HepG2 (cell line): ENCODE measurements around the gene THSD4. TPM values are rescaled to one million over a fixed set of nuclear protein-coding genes. Genes with fewer than 3 reads are reported as not detected.

ENCODE experiments used
- CCAR2 ChIP-seq: fragments of 200-400 bp; formaldehyde crosslinking; optimal IDR thresholded peaks from 2 replicates; pipeline ENCODE3; 2018; ENCODE audit warnings: low read depth, mild to moderate bottlenecking, low read length, moderate library complexity
- EEA1 ChIP-seq: sonication (generic); formaldehyde crosslinking; IDR thresholded peaks from 2 replicates; pipeline ENCODE4 v1.5.1; 2020; ENCODE audit warnings: mild to moderate bottlenecking, missing genetic modification reagents, borderline replicate concordance
- KDM5B ChIP-seq: sonication (generic); formaldehyde crosslinking; IDR thresholded peaks from 2 replicates; pipeline ENCODE4 v1.4.0; 2020; ENCODE audit warnings: missing genetic modification reagents, mild to moderate bottlenecking, borderline replicate concordance
- KLF12 ChIP-seq: sonication (generic); formaldehyde crosslinking; IDR thresholded peaks from 2 replicates; pipeline ENCODE4 v1.4.0; 2020; ENCODE audit warnings: missing genetic modification reagents, borderline replicate concordance
- THYN1 ChIP-seq: sonication (generic); formaldehyde crosslinking; IDR thresholded peaks from 2 replicates; pipeline ENCODE4 v1.8.1; 2023; ENCODE audit warnings: low read depth, mild to moderate bottlenecking, moderate library complexity, missing genetic modification reagents, borderline replicate concordance
- TMF1 ChIP-seq: sonication (generic); formaldehyde crosslinking; IDR thresholded peaks from 2 replicates; pipeline ENCODE4 v1.8.1; 2022; ENCODE audit warnings: low read depth, missing genetic modification reagents
- ZNF83 ChIP-seq: sonication (generic); formaldehyde crosslinking; IDR thresholded peaks from 2 replicates; pipeline ENCODE4 v1.4.0; 2020; ENCODE audit warnings: missing genetic modification reagents, mild to moderate bottlenecking, borderline replicate concordance
- polyA plus RNA-seq, 8 experiments: library from polyadenylated mRNA; depleted of rRNA in 3 of 8; stranded (reverse) in 7 of 8; unstranded in 1 of 8; fragments of >200 nt; fragmentation: Illumina TruSeq in 4 of 8; extraction: Trizol in 4 of 8; gene quantifications; 2 replicates each; pipeline versions ENCODE4 v1.2.1 to v1.2.3, GENCODE V29; 2011 to 2016; ENCODE audit warnings: low read depth in 4 of 8, missing spikeins in 1 of 8, mixed read lengths in 1 of 8; ENCODE audit not compliant: insufficient read depth in 1 of 8
- total RNA-seq, 5 experiments: library from RNA; depleted of rRNA; stranded (reverse); fragments of >200 nt; fragmentation: Illumina TruSeq; extraction: Trizol; gene quantifications; 2 replicates each; pipeline ENCODE4 v1.2.3, GENCODE V29; 2016; ENCODE audit warnings: low read depth in 1 of 5
- TF ChIP-seq, protein P1 (sequence below): sonication (generic); formaldehyde crosslinking; IDR thresholded peaks from 2 replicates; pipeline ENCODE4 v1.5.0; 2020; ENCODE audit warnings: mild to moderate bottlenecking, missing genetic modification reagents, borderline replicate concordance
- TF ChIP-seq, protein P2 (sequence below), 2 experiments: IDR thresholded peaks; 2 replicates each; pipeline ENCODE4 v1.6.1; 2011 to 2012; ENCODE audit warnings: low read length in 2 of 2, borderline replicate concordance in 1 of 2, low read depth in 1 of 2, mild to moderate bottlenecking in 1 of 2, moderate library complexity in 1 of 2
- TF ChIP-seq, protein P3 (sequence below): sonication (generic); formaldehyde crosslinking; IDR thresholded peaks from 2 replicates; pipeline ENCODE4 v1.4.0; 2020; ENCODE audit warnings: mild to moderate bottlenecking, missing genetic modification reagents
- TF ChIP-seq, protein P4 (sequence below), 2 experiments: sonication (generic) in 1 of 2; formaldehyde crosslinking in 1 of 2; IDR thresholded peaks; 2 replicates each; pipeline versions ENCODE4 v1.4.0 to v1.6.1; 2016 to 2020; ENCODE audit warnings: borderline replicate concordance in 1 of 2, low read depth in 1 of 2, mild to moderate bottlenecking in 1 of 2, missing genetic modification reagents in 1 of 2

The THSD4 gene
- total and polyA plus RNA-seq, 2 of the 13 experiments (the other 11 are each of a cell fraction or from before 2014, with no cell fraction given), result 0.07 to 0.21 TPM

DNA sequence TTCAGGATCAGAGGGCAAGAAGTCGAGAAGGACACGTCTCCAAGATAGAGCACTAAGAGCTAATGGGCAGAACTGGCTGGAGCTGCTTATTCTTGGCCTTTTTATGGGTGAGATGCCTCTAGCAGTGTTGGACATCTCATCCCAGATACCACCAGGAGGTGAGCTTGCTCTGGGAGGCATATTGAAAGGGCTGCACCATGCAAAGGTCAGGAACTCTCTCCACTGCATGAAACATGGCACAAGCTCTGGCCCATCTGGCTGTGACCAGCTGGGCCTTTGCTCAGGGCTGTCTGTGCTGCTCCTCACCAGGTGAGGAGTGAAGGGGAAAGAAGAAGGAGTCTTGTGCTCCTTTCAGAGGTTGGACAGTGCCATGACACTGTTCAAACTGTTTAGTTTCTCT, 188.7 kb downstream of the THSD4 start (continued):
- TF ChIP-seq, protein P1, sequence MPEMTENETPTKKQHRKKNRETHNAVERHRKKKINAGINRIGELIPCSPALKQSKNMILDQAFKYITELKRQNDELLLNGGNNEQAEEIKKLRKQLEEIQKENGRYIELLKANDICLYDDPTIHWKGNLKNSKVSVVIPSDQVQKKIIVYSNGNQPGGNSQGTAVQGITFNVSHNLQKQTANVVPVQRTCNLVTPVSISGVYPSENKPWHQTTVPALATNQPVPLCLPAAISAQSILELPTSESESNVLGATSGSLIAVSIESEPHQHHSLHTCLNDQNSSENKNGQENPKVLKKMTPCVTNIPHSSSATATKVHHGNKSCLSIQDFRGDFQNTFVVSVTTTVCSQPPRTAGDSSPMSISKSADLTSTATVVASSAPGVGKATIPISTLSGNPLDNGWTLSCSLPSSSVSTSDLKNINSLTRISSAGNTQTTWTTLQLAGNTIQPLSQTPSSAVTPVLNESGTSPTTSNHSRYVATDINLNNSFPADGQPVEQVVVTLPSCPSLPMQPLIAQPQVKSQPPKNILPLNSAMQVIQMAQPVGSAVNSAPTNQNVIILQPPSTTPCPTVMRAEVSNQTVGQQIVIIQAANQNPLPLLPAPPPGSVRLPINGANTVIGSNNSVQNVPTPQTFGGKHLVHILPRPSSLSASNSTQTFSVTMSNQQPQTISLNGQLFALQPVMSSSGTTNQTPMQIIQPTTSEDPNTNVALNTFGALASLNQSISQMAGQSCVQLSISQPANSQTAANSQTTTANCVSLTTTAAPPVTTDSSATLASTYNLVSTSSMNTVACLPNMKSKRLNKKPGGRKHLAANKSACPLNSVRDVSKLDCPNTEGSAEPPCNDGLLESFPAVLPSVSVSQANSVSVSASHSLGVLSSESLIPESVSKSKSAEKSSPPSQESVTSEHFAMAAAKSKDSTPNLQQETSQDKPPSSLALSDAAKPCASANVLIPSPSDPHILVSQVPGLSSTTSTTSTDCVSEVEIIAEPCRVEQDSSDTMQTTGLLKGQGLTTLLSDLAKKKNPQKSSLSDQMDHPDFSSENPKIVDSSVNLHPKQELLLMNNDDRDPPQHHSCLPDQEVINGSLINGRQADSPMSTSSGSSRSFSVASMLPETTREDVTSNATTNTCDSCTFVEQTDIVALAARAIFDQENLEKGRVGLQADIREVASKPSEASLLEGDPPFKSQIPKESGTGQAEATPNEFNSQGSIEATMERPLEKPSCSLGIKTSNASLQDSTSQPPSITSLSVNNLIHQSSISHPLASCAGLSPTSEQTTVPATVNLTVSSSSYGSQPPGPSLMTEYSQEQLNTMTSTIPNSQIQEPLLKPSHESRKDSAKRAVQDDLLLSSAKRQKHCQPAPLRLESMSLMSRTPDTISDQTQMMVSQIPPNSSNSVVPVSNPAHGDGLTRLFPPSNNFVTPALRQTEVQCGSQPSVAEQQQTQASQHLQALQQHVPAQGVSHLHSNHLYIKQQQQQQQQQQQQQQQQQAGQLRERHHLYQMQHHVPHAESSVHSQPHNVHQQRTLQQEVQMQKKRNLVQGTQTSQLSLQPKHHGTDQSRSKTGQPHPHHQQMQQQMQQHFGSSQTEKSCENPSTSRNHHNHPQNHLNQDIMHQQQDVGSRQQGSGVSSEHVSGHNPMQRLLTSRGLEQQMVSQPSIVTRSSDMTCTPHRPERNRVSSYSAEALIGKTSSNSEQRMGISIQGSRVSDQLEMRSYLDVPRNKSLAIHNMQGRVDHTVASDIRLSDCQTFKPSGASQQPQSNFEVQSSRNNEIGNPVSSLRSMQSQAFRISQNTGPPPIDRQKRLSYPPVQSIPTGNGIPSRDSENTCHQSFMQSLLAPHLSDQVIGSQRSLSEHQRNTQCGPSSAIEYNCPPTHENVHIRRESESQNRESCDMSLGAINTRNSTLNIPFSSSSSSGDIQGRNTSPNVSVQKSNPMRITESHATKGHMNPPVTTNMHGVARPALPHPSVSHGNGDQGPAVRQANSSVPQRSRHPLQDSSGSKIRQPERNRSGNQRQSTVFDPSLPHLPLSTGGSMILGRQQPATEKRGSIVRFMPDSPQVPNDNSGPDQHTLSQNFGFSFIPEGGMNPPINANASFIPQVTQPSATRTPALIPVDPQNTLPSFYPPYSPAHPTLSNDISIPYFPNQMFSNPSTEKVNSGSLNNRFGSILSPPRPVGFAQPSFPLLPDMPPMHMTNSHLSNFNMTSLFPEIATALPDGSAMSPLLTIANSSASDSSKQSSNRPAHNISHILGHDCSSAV (CRISPR knock-in tag), result no peak
- TF ChIP-seq TMF1 (CRISPR knock-in tag) (no peak), KDM5B (CRISPR knock-in tag) (no peak), ZNF83 (CRISPR knock-in tag) (no peak), EEA1 (CRISPR knock-in tag) (no peak), CCAR2 (no peak), THYN1 (CRISPR knock-in tag) (no peak), KLF12 (CRISPR knock-in tag) (no peak)
- TF ChIP-seq, protein P2, sequence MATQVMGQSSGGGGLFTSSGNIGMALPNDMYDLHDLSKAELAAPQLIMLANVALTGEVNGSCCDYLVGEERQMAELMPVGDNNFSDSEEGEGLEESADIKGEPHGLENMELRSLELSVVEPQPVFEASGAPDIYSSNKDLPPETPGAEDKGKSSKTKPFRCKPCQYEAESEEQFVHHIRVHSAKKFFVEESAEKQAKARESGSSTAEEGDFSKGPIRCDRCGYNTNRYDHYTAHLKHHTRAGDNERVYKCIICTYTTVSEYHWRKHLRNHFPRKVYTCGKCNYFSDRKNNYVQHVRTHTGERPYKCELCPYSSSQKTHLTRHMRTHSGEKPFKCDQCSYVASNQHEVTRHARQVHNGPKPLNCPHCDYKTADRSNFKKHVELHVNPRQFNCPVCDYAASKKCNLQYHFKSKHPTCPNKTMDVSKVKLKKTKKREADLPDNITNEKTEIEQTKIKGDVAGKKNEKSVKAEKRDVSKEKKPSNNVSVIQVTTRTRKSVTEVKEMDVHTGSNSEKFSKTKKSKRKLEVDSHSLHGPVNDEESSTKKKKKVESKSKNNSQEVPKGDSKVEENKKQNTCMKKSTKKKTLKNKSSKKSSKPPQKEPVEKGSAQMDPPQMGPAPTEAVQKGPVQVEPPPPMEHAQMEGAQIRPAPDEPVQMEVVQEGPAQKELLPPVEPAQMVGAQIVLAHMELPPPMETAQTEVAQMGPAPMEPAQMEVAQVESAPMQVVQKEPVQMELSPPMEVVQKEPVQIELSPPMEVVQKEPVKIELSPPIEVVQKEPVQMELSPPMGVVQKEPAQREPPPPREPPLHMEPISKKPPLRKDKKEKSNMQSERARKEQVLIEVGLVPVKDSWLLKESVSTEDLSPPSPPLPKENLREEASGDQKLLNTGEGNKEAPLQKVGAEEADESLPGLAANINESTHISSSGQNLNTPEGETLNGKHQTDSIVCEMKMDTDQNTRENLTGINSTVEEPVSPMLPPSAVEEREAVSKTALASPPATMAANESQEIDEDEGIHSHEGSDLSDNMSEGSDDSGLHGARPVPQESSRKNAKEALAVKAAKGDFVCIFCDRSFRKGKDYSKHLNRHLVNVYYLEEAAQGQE (IDR thresholded peaks at IDR 0.05; ENCODE audit: borderline replicate concordance in 1 of 2, low read depth in 1 of 2, low read length in 2 of 2), result no peak
- TF ChIP-seq, protein P3, sequence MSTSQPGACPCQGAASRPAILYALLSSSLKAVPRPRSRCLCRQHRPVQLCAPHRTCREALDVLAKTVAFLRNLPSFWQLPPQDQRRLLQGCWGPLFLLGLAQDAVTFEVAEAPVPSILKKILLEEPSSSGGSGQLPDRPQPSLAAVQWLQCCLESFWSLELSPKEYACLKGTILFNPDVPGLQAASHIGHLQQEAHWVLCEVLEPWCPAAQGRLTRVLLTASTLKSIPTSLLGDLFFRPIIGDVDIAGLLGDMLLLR (CRISPR knock-in tag), result no peak
- TF ChIP-seq, protein P4, sequence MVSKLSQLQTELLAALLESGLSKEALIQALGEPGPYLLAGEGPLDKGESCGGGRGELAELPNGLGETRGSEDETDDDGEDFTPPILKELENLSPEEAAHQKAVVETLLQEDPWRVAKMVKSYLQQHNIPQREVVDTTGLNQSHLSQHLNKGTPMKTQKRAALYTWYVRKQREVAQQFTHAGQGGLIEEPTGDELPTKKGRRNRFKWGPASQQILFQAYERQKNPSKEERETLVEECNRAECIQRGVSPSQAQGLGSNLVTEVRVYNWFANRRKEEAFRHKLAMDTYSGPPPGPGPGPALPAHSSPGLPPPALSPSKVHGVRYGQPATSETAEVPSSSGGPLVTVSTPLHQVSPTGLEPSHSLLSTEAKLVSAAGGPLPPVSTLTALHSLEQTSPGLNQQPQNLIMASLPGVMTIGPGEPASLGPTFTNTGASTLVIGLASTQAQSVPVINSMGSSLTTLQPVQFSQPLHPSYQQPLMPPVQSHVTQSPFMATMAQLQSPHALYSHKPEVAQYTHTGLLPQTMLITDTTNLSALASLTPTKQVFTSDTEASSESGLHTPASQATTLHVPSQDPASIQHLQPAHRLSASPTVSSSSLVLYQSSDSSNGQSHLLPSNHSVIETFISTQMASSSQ (IDR thresholded peaks at IDR 0.05; ENCODE audit: low read depth), result no peak
- TF ChIP-seq, protein P4 (CRISPR knock-in tag; IDR thresholded peaks at IDR 0.05; ENCODE audit: borderline replicate concordance), result no peak
